HG03521 (cell line): ENCODE data around the gene PLCL2.

Source experiments
- ATAC-seq: cut with Tn5 transposase; IDR thresholded peaks from one replicate; pipeline ENCODE4 v1.9.1; 2021; ENCODE audit warnings: mild to moderate bottlenecking, moderate library complexity; ENCODE audit not compliant: unreplicated experiment

Gene PLCL2

DNA sequence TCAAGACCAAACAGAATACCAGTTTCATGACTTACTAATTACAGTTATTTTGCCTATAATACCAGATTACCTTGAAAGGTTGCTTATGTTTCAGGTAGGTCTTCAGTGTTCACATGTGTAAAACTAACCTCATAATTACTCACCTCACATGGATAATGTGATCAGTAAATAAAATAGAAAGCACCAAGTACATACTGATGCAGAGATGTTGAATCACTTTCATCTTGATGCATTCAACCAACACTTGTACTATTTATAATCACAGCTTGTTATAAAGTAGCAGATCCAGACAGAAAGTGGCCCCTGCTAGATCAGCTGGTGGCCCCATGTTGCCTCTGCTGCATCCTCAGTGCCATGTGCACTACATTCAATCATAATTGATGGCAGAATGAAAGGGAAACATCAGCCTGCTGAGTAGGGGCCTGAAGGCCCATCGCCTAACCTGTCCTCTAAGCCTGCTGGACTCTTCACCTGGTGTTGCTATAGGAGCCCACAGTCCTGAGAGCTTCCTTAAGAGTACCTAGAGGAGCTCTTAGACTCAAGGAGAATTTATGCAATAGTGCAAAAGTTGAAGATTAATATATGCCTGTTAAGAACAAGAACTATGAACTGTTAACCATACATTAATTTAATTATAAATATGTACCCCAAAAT lies 154.3 kb downstream of the PLCL2 start:
- no peak for ATAC-seq

DNA sequence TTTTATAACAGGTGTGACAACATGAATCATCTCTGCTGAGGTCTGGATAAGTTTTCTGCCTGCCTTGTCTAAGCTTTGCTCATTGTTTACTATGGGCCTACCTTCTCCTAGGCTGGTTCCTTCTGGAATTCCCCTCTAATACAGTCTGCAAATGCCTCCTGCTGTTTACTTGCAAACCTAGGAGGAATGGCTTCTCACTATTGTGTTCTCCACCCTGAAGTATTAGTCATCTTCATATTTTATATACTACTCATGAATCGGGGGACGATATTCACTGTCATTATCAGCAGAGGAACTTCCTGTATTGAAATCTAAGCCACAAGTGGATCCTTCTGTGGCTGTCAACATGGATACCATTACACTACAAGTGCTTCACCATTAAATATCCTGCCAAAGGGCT lies 154.8 kb downstream of the PLCL2 start:
- ATAC-seq, result no peak

DNA sequence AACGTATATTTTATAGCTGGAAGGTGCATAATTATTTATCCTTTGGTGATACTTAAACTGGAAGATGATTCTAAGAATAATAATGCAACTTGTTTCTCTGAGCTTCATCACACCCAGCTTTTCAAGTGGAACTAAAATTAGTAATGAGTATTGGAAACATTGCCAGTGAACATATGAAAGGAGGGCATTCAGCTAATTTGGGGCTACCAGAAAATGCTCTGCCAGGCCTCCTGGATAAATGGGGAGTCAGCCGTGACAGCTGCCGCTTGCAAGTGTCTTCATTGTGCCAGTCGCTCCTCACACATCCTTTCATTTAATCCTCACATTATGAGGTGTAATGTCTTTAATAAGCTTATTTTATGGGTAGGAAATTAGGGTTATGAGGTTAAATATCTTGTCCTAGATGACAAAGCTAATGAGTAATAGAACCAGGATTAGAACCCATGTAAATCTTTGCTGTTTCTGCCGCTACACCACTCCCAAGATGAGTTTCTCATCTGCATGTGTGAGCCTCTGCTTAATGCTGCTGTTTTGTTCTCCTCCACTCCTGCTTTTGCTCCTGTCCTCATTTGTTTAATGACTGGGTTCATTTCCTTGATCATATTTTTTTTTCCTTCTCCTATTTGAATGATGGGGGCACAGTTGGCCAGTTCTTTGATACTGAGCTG lies 155.7 kb downstream of the PLCL2 start:
- no peak for ATAC-seq

DNA sequence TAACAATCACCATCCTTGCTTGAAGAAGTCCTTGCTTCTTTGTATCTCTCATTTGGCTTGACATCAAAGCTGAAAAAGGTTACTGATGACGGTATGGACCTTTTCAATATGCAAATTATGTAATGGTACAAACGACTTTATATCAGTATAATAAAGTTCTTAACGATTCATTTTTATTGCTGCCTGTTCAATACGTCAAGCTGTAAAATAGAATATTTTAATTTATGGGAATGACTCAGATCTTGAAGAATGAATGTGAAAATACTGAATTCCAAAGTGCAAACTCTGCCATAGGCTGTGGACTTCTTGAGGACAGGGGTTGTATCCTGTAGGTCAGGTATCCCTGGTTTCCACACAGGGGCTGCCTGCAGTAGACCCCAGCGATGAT lies 156.2 kb downstream of the PLCL2 start:
- ATAC-seq, result no peak

DNA sequence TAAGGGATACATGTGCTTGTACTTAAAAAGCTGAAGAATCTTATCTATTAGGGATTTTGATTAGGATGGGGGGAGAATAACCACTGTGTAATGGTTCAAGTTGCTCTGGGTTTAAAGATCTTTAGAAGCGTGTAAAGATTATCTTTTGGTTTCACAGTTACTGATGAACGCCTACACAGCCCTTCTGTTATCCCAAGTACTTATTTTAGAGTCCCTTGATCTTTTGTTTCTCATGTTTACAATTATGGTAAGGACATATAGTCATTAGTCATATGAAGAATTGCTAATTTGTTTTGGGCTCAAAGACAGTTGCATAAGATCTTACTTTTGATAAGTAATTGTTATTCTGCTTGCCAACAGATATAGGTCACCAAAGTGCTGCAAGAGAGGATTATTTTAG lies 160.1 kb downstream of the PLCL2 start:
- peak; percentile 80 for ATAC-seq

DNA sequence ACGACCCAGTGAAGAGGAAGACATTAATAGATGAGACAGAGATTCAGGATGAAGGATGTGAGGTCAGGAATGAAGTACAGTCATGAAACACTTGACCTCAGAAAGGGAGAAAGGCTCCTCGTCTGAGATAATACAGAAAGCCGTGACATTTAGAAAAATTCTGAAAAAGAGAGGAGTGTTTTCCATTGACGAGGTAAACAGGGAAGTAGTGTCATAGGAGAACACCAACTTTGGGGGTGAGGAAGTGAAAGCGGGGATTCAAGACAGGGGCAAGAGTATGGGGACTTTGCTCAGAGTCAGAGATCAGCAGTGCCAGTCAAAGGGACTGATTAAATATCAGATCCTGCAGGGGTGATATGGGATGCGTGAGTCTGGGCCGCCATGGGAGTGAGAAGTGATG lies 160.9 kb downstream of the PLCL2 start:
- ATAC-seq, result no peak

DNA sequence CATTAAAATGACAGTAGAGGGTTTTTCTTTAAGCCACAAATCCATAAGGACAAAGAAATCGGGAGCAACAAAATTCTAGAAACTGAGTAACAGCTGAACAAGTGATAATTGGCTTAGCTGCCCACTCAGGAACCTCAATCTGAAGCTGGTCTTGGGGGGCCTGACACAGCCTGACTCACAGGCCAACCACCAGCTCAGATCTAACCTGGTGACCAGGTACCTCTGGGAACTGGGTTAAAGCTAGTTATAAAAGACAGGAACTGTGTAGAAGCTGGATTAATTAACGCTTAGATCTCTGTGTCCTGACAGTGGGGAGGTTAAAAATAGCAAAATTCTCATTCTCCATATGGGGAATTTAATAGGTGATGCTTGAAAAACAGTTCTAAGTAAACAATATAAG lies 161.9 kb downstream of the PLCL2 start:
- no peak for ATAC-seq

DNA sequence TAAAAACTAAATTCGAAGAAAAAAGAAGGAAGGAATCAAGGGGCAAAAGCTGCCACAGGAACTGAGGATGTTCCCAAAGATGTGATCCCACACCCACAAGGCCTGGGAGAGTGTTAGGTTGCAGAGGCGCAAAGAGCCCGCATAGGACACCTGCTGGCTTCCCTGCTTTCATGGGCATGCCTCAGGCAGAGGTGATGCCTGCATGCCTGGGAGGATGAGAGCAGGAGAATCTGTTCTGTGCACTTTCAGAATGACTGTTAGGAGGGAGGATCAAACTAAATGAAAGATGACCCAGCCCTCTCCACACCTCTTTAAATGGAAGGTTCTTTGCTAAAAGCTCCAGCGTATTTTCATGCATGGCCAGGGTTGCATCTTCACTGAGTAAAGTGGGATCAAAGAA lies 162.4 kb downstream of the PLCL2 start:
- no peak for ATAC-seq

DNA sequence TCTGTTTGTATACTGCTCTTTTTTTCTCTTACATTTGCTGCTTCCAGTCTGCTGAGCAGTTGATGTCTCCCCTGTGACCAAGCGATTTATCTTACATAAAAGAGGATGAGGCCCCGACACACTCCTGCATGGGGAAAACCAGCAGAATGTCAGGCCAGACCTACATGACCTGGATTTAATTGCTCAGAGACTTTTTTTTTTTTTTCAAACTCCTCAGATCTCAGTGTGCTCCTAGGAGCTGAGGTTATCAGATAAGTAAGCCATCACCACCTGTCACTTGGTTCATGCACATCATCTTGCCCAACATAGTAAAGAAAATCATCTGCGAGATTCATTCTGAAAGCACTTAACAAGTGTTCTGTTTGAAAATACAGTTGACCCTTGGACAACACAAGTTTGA lies 163.1 kb downstream of the PLCL2 start:
- ATAC-seq, result no peak

DNA sequence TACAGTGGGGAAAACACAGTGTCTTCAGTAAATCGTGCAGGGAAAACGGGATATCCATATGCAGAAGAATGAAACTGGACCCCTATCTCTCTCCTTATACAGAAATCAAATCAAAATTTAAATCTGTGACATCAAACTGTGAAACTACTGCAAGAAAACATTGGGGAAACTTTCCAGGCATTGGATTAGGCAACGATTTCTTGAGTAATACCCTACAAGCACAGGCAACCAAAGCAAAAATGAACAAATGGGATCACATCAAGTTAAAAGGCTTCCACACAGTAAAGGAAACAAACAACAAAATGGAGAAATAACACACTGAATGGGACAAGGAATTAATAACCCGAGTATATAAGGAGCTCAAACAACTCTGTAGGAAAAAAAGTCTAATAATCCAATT lies 165.3 kb downstream of the PLCL2 start:
- no peak for ATAC-seq

DNA sequence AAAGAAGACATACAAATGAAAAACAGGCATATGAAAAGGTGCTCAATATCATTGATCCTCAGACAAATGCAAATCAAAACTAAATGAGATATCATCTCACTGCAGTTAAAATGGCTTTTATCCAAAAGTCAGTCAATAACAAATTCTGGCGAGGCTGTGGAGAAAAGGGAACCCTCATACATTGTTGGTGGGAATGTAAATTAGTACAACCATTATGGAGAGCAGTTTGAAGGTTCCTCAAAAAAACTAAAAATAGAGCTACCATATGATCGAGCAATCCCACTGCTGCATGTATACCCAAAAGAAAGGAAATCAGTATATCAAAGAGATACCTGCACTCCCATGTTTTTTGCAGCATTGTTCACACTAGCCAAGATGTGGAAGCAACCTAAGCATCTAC lies 165.8 kb downstream of the PLCL2 start:
- ATAC-seq, result no peak

DNA sequence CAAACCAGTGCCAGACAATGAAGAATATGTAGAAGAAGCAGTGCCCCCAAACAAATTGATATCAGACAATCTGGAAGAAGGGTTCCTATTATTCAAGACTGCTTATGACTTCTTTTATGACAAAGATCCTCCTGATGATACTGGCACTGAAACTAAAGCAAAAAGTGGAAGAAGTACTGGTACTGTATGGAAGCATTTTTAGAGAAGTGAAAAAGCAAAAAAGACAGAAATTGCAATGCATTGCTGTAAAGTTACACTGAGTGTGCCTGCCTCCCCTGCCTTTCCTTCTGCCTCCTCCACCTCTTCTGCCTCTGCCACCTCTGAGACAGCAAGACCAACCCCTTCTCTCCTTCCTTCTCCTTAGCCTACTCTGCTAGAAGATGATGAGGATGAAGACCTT lies 167.6 kb downstream of the PLCL2 start:
- no peak for ATAC-seq

DNA sequence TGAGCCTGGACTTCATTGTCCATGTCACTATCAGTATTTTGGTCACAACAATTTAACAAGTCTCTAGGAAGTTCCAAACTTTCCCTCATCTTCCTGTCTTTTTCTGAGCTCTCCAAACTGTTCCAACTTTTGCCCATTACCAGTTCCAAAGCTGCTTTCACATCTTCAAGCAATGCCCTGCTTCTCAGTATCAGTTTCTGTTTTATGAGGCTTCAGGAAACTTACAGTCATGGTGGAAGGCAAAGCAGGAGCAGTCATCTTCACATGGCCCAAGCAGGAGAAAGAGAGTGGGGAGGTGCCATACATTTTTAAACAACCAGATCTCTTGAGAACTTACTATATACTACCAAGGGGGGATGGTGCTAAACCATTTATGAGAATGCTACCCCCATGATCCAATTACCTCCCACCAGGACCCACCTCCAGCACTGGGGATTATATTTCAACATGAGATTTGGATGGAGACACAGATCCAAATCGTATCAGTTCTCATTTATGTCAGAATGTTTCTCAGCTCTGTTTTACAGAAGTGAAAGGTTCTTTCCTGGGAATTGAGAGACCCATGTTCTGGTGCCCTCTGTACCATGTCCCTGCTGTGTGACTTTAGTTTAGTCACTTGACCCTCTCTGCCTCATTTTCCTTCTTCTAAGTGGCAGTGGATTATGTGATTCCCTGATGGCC lies 169.7 kb downstream of the PLCL2 start:
- no peak for ATAC-seq

DNA sequence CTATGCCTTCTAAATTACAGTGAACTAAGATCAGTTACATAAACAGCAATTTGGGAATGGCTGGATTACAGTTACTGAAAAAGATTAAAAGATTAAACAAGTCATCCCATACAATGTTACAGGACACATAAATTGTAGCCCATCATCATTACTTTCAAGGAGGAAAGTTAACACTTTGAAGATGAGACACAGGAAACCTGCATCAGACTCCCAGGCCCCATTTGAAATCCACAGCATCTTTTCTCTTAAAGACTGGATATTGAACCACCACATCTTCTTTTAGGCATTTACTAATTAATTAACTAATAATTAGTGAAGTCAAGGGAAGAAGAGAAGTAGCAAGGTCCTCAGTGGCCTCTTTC lies 170.2 kb downstream of the PLCL2 start:
- ATAC-seq, result no peak

DNA sequence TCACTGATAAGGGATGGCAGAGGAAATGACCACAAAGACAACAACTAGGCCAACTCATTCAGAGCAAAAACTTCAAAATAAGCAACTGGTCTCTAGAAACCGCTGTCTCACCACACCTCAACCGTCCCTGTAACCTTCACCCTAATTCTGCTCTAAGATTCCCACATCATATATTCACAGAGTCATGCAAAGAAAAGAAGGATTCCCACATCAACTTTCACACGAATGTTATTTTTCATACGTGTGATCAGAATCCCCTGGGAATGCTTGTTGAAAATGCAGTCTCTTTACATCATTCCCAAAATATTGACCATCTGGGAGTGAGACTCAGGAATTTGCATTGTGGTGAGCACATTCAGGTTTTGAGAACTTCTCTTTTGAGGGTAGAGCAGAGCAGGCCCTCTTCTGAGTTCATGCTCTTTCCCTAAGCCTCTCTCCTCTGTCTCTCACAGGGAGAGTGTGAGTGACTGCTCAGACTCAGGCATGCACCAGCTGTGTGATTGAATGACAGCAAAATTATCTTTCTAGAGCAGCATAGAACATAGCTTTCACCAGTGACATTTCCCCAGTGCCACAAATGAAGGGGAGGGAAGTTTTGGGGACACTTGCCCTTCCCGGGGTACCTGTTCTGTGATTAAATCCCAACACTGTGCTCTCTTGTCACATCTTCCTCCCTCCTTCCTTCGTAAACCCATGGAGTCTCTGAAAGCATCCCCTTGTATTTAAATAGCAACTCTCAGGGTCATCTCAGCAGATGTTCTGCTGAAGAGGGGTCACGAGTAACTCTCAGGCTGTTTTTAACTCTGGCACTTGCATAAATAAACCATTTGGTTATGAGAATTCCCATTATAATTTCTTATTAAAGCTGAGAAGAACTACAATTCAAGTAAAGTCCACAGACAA lies 170.9 kb downstream of the PLCL2 start:
- ATAC-seq, result peak; percentile 55

DNA sequence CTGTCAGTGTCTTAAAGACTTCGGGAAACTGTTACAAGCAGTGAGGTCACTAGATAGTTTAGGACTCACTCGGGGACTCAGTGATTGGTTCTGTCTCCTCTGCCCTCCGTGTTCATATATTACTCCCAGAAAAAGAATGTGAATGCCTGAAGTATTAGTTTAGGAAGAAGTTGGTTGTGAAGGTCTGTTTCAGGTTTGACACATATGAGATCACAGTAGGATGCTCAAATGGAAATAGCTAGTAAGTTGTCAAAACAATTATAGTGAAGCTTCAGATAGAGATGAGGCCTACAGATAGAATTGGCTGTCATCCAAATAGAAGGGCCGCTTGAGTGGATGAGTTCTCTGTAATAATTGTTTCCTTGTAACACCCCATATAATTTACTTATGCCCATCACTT lies 172.6 kb downstream of the PLCL2 start:
- ATAC-seq, result no peak

DNA sequence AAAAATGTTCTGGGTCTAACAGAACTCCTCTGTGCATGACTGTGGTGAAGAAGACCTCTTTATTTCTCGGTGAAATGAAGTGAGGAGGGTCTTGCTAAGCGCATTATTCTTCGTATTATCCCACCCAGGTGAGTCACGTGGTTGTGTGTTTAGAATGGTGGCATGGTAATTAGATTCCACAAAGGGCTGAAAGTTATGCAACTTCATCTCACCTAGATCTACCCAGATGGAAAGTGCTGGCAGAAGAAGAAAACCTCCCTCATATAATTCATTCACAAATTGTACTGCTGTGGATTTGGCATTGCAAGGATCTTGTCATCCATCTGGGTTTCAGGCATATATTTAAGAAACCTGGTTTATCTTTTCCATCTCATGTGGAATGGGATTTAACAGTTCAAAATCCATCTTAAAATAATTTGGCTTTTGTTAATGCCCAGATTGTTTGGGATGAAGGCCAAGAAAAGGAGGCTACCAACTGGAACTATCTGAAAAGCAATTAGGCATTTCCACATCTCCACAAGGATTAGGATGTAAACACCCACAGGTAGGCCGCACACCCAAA lies 175.3 kb downstream of the PLCL2 start:
- no peak for ATAC-seq

DNA sequence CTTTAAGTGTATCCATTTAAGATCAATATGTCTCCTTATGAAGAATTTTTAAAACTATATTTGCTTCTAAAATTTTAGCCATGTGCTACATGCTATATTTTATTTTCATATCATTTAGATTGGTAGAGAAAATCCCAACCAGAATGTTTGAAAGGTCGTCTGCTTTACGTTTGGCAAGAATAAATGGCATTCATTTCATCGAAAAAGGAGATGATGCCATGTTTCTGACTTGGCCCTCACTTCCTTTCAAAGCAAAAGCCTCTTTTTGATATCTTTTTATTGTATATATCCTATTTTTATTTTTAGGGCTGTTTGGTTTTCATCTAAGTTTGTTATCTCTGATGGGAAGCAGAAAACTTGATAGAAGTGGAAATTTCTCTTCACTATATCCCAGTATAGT lies 176.2 kb downstream of the PLCL2 start:
- ATAC-seq, result no peak

DNA sequence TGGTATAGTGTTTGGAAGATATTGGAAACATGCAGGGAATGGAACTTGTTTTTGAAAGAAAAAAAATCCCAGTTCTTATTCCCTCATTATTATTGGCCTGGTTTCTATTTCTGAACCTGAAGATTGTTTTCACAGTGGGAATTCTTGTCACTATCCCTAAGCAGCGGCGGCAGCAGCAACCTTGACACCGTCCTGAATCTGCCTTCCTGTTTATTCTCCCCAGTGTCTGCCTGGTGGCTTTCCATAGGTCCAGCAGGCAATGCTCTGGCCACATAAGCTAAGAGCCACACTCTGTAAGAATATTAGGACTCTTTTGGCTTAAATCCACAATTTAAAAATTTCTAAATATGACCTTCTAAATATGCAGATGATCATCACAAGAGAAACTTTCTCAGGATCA lies 178.0 kb downstream of the PLCL2 start:
- no peak for ATAC-seq

DNA sequence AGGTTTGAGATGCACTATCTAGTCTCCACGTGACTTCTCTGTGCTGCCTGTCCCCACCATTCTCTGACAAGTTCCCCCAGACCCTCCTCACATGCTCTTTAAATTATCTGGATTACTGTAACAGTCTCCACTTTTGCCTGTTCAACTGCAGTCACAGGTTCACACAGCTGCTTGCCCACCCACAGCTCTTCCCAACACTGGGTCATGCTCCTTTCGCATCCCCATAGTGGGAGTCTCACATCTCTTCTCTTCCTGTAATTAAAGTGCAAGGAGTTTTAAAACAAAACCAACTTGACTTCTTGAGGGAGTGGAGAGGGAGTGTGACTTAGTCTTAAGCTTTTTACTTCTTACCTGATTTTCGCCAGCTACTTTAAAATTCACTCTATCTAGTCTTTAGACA lies 178.8 kb downstream of the PLCL2 start:
- ATAC-seq, result no peak

DNA sequence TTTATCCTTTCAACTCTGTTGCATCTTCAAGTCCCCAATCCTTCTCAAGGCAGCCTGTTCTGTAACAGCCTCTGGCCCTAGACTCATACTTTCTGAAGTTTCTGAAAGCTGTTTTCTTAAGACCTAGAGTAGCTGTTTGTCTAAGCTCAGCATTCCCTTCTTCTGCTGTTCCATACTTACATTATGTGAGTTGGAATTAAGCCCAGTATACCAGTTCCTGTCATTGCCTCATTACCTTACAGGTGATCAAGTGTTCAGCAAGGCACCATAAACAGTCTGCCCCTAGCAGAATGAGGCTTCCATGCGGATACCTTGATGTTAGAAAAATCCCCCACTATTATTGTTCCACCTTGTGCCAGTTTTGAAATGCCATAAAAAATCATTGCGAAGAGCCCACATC lies 180.6 kb downstream of the PLCL2 start:
- no peak for ATAC-seq
